ENCODE measurements around the gene PHLDA3. TPM values are rescaled to one million over a fixed set of nuclear protein-coding genes. Genes with fewer than 3 reads are reported as not detected.

Gene PHLDA3
- polyA plus RNA-seq, 1 donor from 2014 or later, result 35.1 TPM

- no peak overlapping the region for H3K27ac ChIP-seq (ENCODE audit: low read length)
- no peak for TF ChIP-seq SMC3 (conservative IDR thresholded peaks at IDR 0.05; ENCODE audit: poor library complexity)
- TF ChIP-seq EP300 (conservative IDR thresholded peaks at IDR 0.05; ENCODE audit: poor library complexity, severe bottlenecking), result no peak
- no peak for TF ChIP-seq CTCF (IDR thresholded peaks at IDR 0.05; ENCODE audit: poor library complexity, severe bottlenecking)
- TF ChIP-seq REST (IDR thresholded peaks at IDR 0.05; ENCODE audit: borderline replicate concordance), result no peak
- no peak for TF ChIP-seq RAD21 (conservative IDR thresholded peaks at IDR 0.05)
- no peak for TF ChIP-seq POLR2AphosphoS5 (IDR thresholded peaks at IDR 0.05)
- TF ChIP-seq TAF1 (IDR thresholded peaks at IDR 0.05; ENCODE audit: low read depth), result no peak
- no peak for TF ChIP-seq MXI1 (conservative IDR thresholded peaks at IDR 0.05; ENCODE audit: poor library complexity, severe bottlenecking)
- no peak for TF ChIP-seq EZH2 (IDR thresholded peaks at IDR 0.05; ENCODE audit: borderline replicate concordance, insufficient read depth, low read length, poor library complexity, severe bottlenecking)
- H2AFZ ChIP-seq (ENCODE audit: low read depth, low read length), result no peak overlapping the region
- H3K79me2 ChIP-seq (replicated peaks; ENCODE audit: insufficient read depth, low read length), result no peaks in the 10 kb centered on the region
- no peak overlapping the region for H3K4me3 ChIP-seq (ENCODE audit: low read length)
- H3K9ac ChIP-seq (ENCODE audit: low read length), result no peak overlapping the region
- no peaks in the 10 kb centered on the region for H3K9me2 ChIP-seq (ENCODE audit: insufficient read depth, low read length)
- H4K20me1 ChIP-seq (ENCODE audit: insufficient read depth), result no peaks in the 10 kb centered on the region
- H3K36me3 ChIP-seq (ENCODE audit: insufficient read depth, low read length), result no peaks in the 10 kb centered on the region
- no peaks in the 10 kb centered on the region for H3K27me3 ChIP-seq (ENCODE audit: insufficient read depth, low read depth, low read length)
- no peaks in the 10 kb centered on the region for H3F3A ChIP-seq (ENCODE audit: insufficient read depth, low read length, poor library complexity, severe bottlenecking)
- H3K4me2 ChIP-seq (ENCODE audit: low read length), result no peak overlapping the region
- no peaks in the 10 kb centered on the region for H3K9me3 ChIP-seq (ENCODE audit: low read length)
Measured at GRCh38 chr1:201500670-201501120, 31.7 kb upstream of the PHLDA3 start.

GRCh38 chr1:201499795-201500669, 31.0 kb upstream of the PHLDA3 start:
- H3K4me2 ChIP-seq (ENCODE audit: low read length), result no peak overlapping the region

More at GRCh38 chr1:201499795-201500669, 31.0 kb upstream of the PHLDA3 start:
- no peaks in the 10 kb centered on the region for H3K9me3 ChIP-seq (ENCODE audit: low read length)
- TF ChIP-seq CTCF (IDR thresholded peaks at IDR 0.05; ENCODE audit: poor library complexity, severe bottlenecking), result no peak
- TF ChIP-seq SMC3 (conservative IDR thresholded peaks at IDR 0.05; ENCODE audit: poor library complexity), result no peak
- no peak for TF ChIP-seq EZH2 (IDR thresholded peaks at IDR 0.05; ENCODE audit: borderline replicate concordance, insufficient read depth, low read length, poor library complexity, severe bottlenecking)
- no peak for TF ChIP-seq TAF1 (IDR thresholded peaks at IDR 0.05; ENCODE audit: low read depth)
- no peak for TF ChIP-seq RAD21 (conservative IDR thresholded peaks at IDR 0.05)
- TF ChIP-seq REST (IDR thresholded peaks at IDR 0.05; ENCODE audit: borderline replicate concordance), result no peak
- no peak for TF ChIP-seq POLR2AphosphoS5 (IDR thresholded peaks at IDR 0.05)
- TF ChIP-seq MXI1 (conservative IDR thresholded peaks at IDR 0.05; ENCODE audit: poor library complexity, severe bottlenecking), result no peak
- no peak for TF ChIP-seq EP300 (conservative IDR thresholded peaks at IDR 0.05; ENCODE audit: poor library complexity, severe bottlenecking)
- no peak overlapping the region for H3K9ac ChIP-seq (ENCODE audit: low read length)
- H4K20me1 ChIP-seq (ENCODE audit: insufficient read depth), result no peaks in the 10 kb centered on the region
- H3K9me2 ChIP-seq (ENCODE audit: insufficient read depth, low read length), result no peaks in the 10 kb centered on the region
- H2AFZ ChIP-seq (ENCODE audit: low read depth, low read length), result no peak overlapping the region
- H3K36me3 ChIP-seq (ENCODE audit: insufficient read depth, low read length), result no peaks in the 10 kb centered on the region
- H3F3A ChIP-seq (ENCODE audit: insufficient read depth, low read length, poor library complexity, severe bottlenecking), result no peaks in the 10 kb centered on the region
- no peaks in the 10 kb centered on the region for H3K79me2 ChIP-seq (replicated peaks; ENCODE audit: insufficient read depth, low read length)
- no peak overlapping the region for H3K27ac ChIP-seq (ENCODE audit: low read length)
- H3K4me3 ChIP-seq (ENCODE audit: low read length), result no peak overlapping the region
- no peaks in the 10 kb centered on the region for H3K27me3 ChIP-seq (ENCODE audit: insufficient read depth, low read depth, low read length)
